Omental fat pad (tissue), 4 donors: Measurements from ENCODE around the gene TNFRSF8. TPM values are rescaled to one million over a fixed set of nuclear protein-coding genes. Genes with fewer than 3 reads are reported as not detected.

Experiments used
- ATAC-seq: fragments of 150-250 bp; one replicate; pipeline ENCODE4 v1.9.1; 2016; ENCODE audit warnings: mild to moderate bottlenecking, moderate library complexity; ENCODE audit not compliant: low FRiP score
- DNase-seq: peaks from one replicate; pipeline ENCODE4 v3.0.0-alpha.2; 2019; ENCODE audit warnings: low spot score
- CTCF ChIP-seq, 3 donors: fragments of 450-650 bp; IDR thresholded peaks; one replicate each; pipeline ENCODE4 v1.5.1; 2016 to 2017; ENCODE audit warnings: antibody characterized with exemption in 3 of 3, mild to moderate bottlenecking in 3 of 3, moderate library complexity in 2 of 3
- total RNA-seq, 4 donors: library from RNA; depleted of rRNA; stranded (reverse); fragments of >200 nt; gene quantifications; one replicate each; pipeline ENCODE4 v1.1.0, GENCODE V29; 2016

TNFRSF8 gene
- total RNA-seq, 4 donors from 2014 or later, result 2.9 to 31.9 (median 5.1) TPM

GRCh38 chr1:12107718-12108117 is 44.6 kb downstream of the TNFRSF8 start:
- ATAC-seq (no peak), DNase-seq (no peak)
- TF ChIP-seq CTCF (IDR thresholded peaks at IDR 0.05), result no peak

GRCh38 chr1:12109901-12110300 is 46.8 kb downstream of the TNFRSF8 start:
- TF ChIP-seq CTCF (IDR thresholded peaks at IDR 0.05), result no peak
- ATAC-seq (no peak), DNase-seq (no peak)

GRCh38 chr1:12111741-12112140 is 48.6 kb downstream of the TNFRSF8 start:
- DNase-seq (no peak), ATAC-seq (no peak)
- TF ChIP-seq CTCF (IDR thresholded peaks at IDR 0.05), result no peak

- no peak for DNase-seq
Observed at GRCh38 chr1:12112711-12113161, 49.6 kb downstream of the TNFRSF8 start.

GRCh38 chr1:12113433-12114339 is 50.6 kb downstream of the TNFRSF8 start:
- TF ChIP-seq CTCF (IDR thresholded peaks at IDR 0.05), result no peak
- DNase-seq (no peak), ATAC-seq (no peak)

More at GRCh38 chr1:12112711-12113161, 49.6 kb downstream of the TNFRSF8 start:
- ATAC-seq, result no peak
- TF ChIP-seq CTCF (IDR thresholded peaks at IDR 0.05), result no peak

GRCh38 chr1:12114340-12114683 is 51.2 kb downstream of the TNFRSF8 start:
- ATAC-seq (no peak), DNase-seq (no peak)
- no peak for TF ChIP-seq CTCF (IDR thresholded peaks at IDR 0.05)

GRCh38 chr1:12114916-12115315 is 51.8 kb downstream of the TNFRSF8 start:
- ATAC-seq, result no peak
- no peak for DNase-seq
- no peak for TF ChIP-seq CTCF (IDR thresholded peaks at IDR 0.05)
